HEK293T (cell line): Measurements from ENCODE around the gene WNT8A.

ENCODE experiments used
- CTCF ChIA-PET: fragments of 350-600 bp; formaldehyde crosslinking; extraction: SDS; loops from one replicate; lab custom pipeline; 2021; ENCODE audit warnings: antibody characterized with exemption, inconsistent platforms; lab: Yijun Ruan, JAX
- POLR2A ChIA-PET: fragments of 350-600 bp; formaldehyde crosslinking; extraction: SDS; loops from one replicate; lab custom pipeline; 2020; ENCODE audit warnings: antibody characterized with exemption, inconsistent platforms; lab: Yijun Ruan, JAX
- DNase-seq: peaks from one replicate; pipeline ENCODE4 v3.0.0; 2012; ENCODE audit warnings: mixed read lengths; ENCODE audit errors: extremely low spot score
- ARNT ChIP-seq: fragments of 450-650 bp; IDR thresholded peaks from 2 replicates; pipeline ENCODE4 v1.6.1; 2017; ENCODE audit warnings: mild to moderate bottlenecking
- BHLHE40 ChIP-seq: fragments of 450-650 bp; IDR thresholded peaks from 2 replicates; pipeline ENCODE4 v1.6.1; 2016; ENCODE audit warnings: mild to moderate bottlenecking, moderate library complexity, borderline replicate concordance
- CTBP1 ChIP-seq: fragments of 450-650 bp; IDR thresholded peaks from 2 replicates; pipeline ENCODE4 v1.6.1; 2016; ENCODE audit warnings: borderline replicate concordance
- ELF4 ChIP-seq: fragments of 450-650 bp; IDR thresholded peaks from 2 replicates; pipeline ENCODE4 v1.6.1; 2017; ENCODE audit warnings: antibody characterized with exemption
- FOXA1 ChIP-seq: fragments of 450-650 bp; IDR thresholded peaks from 2 replicates; pipeline ENCODE4 v1.6.1; 2016; ENCODE audit warnings: mild to moderate bottlenecking
- FOXK2 ChIP-seq: fragments of 450-650 bp; IDR thresholded peaks from 2 replicates; pipeline ENCODE4 v1.6.1; 2016; ENCODE audit warnings: mild to moderate bottlenecking
- FOXM1 ChIP-seq: fragments of 450-650 bp; IDR thresholded peaks from 2 replicates; pipeline ENCODE4 v1.6.1; 2017; ENCODE audit warnings: mild to moderate bottlenecking, borderline replicate concordance
- HDGF ChIP-seq: fragments of 450-650 bp; IDR thresholded peaks from 2 replicates; pipeline ENCODE4 v1.6.1; 2017; ENCODE audit warnings: antibody characterized with exemption, borderline replicate concordance
- L3MBTL2 ChIP-seq: fragments of 450-650 bp; conservative IDR thresholded peaks from 2 replicates; pipeline ENCODE4 v1.6.1; 2016; ENCODE audit warnings: mild to moderate bottlenecking
- LEF1 ChIP-seq: fragments of 450-650 bp; IDR thresholded peaks from 2 replicates; pipeline ENCODE4 v1.6.1; 2017; ENCODE audit warnings: mild to moderate bottlenecking, borderline replicate concordance
- NFRKB ChIP-seq: fragments of 450-650 bp; IDR thresholded peaks from 2 replicates; pipeline ENCODE4 v1.6.1; 2016; ENCODE audit warnings: mild to moderate bottlenecking, moderate library complexity
- PKNOX1 ChIP-seq: fragments of 450-650 bp; IDR thresholded peaks from 2 replicates; pipeline ENCODE4 v1.6.1; 2016
- SP1 ChIP-seq: fragments of 450-650 bp; IDR thresholded peaks from 2 replicates; pipeline ENCODE4 v1.6.1; 2017
- SUZ12 ChIP-seq: fragments of 450-650 bp; IDR thresholded peaks from 2 replicates; pipeline ENCODE4 v1.6.1; 2016; ENCODE audit warnings: mild to moderate bottlenecking
- TARDBP ChIP-seq: fragments of 450-650 bp; IDR thresholded peaks from 2 replicates; pipeline ENCODE4 v1.6.1; 2016
- ZNF384 ChIP-seq: fragments of 450-650 bp; IDR thresholded peaks from 2 replicates; pipeline ENCODE4 v1.6.1; 2016

WNT8A gene

GRCh38 chr5:138093036-138093435, 9.2 kb downstream of the WNT8A start:
- no peak for TF ChIP-seq HDGF
- TF ChIP-seq CTBP1 = no peak
- no peak for TF ChIP-seq ARNT
- no peak for TF ChIP-seq TARDBP
- TF ChIP-seq FOXM1 = no peak
- ChIA-PET POLR2A (no interaction called here), CTCF (no interaction called here)
- DNase-seq = no peak

GRCh38 chr5:138095100-138095907, 11.5 kb downstream of the WNT8A start:
- TF ChIP-seq NFRKB (no peak), FOXA1 (no peak), ELF4 (no peak), SUZ12 (no peak), HDGF (no peak), CTBP1 (no peak), PKNOX1 (no peak), LEF1 (no peak), SP1 (no peak), TARDBP (no peak), L3MBTL2 (no peak), ARNT (no peak)
- POLR2A ChIA-PET = no interaction called here
- DNase-seq = no peak
- CTCF ChIA-PET = no interaction called here

GRCh38 chr5:138096363-138096762, 12.5 kb downstream of the WNT8A start:
- CTCF ChIA-PET = no interaction called here
- no peak for DNase-seq
- no peak for TF ChIP-seq ARNT
- no peak for TF ChIP-seq BHLHE40
- no peak for TF ChIP-seq ELF4
- no peak for TF ChIP-seq TARDBP
- no peak for TF ChIP-seq LEF1
- TF ChIP-seq PKNOX1 = no peak
- TF ChIP-seq ZNF384 = no peak
- no peak for TF ChIP-seq SP1
- TF ChIP-seq HDGF = no peak
- TF ChIP-seq FOXM1 = no peak
- no peak for TF ChIP-seq FOXK2
- no peak for TF ChIP-seq NFRKB
- no peak for TF ChIP-seq CTBP1
- no peak for TF ChIP-seq FOXA1
- no peak for TF ChIP-seq SUZ12
- no peak for TF ChIP-seq L3MBTL2
- POLR2A ChIA-PET = no interaction called here

- POLR2A ChIA-PET = no interaction called here
Measured at GRCh38 chr5:138096997-138097828, 13.4 kb downstream of the WNT8A start.

GRCh38 chr5:138102454-138103318, 18.9 kb downstream of the WNT8A start:
- no peak for DNase-seq
- POLR2A ChIA-PET = no interaction called here
- TF ChIP-seq BHLHE40 = no peak
- CTCF ChIA-PET = interaction anchor here (0.5 to 1.6 kb wide), 4 partner anchors 13 to 38 kb away, joined by 3 to 5 read pairs (median 4); no protein-coding TSS in a partner anchor

More at GRCh38 chr5:138096997-138097828, 13.4 kb downstream of the WNT8A start:
- DNase-seq = no peak
- TF ChIP-seq NFRKB (no peak), SUZ12 (no peak), TARDBP (no peak), SP1 (no peak), LEF1 (no peak), ARNT (no peak), BHLHE40 (no peak), HDGF (no peak)
- CTCF ChIA-PET = no interaction called here

GRCh38 chr5:138103319-138103637, 19.4 kb downstream of the WNT8A start:
- no peak for TF ChIP-seq HDGF
- no peak for TF ChIP-seq PKNOX1
- no peak for TF ChIP-seq LEF1
- TF ChIP-seq SP1 = no peak
- TF ChIP-seq FOXK2 = no peak
- TF ChIP-seq FOXA1 = no peak
- no peak for DNase-seq
- POLR2A ChIA-PET = no interaction called here
- CTCF ChIA-PET = interaction anchor here (0.5 to 1.6 kb wide), 3 partner anchors 23 to 86 kb away, joined by 4 to 6 read pairs (median 5); no protein-coding TSS in a partner anchor
